H1 (cell line): ENCODE data around the gene GGCX. TPM values are rescaled to one million over a fixed set of nuclear protein-coding genes. Genes with fewer than 3 reads are reported as not detected.

Experiments used
- CTCF ChIA-PET: fragments of 300-600 bp; sonication (Branson Sonifier 250); formaldehyde crosslinking; loops from one replicate; lab custom pipeline; 2021; ENCODE audit not compliant: partially characterized antibody; lab: Charles Lee
- POLR2A ChIA-PET: fragments of 300-600 bp; sonication (Branson Sonifier 250); formaldehyde crosslinking; loops from one replicate; lab custom pipeline; 2021; ENCODE audit warnings: inconsistent platforms; ENCODE audit not compliant: partially characterized antibody; lab: Charles Lee
- DNase-seq, 2 experiments: peaks; one replicate each; pipeline versions ENCODE4 v3.0.0 to v3.0.0-alpha.2; 2010 to 2022; ENCODE audit warnings: low spot score in 2 of 2, low read depth in 1 of 2, mixed read lengths in 1 of 2
- FAIRE-seq: peaks from 2 replicates; lab custom pipeline; 2011; peaks lifted over from hg19 to GRCh38; lab: Jason Lieb, UNC
- H2AFZ ChIP-seq: 2 replicates; pipeline ENCODE4 v1.8.1; 2012; ENCODE audit warnings: low read length, inconsistent platforms
- H2AK5ac ChIP-seq: 2 replicates; pipeline ENCODE4 v1.6.1; 2013; ENCODE audit warnings: low read depth, low read length
- H2BK120ac ChIP-seq: replicated peaks from 2 replicates; pipeline ENCODE3; 2013; ENCODE audit warnings: low read depth, low read length, inconsistent platforms
- H2BK12ac ChIP-seq: 2 replicates; pipeline ENCODE4 v1.6.1; 2013; ENCODE audit warnings: low read depth, low read length
- H2BK15ac ChIP-seq: 2 replicates; pipeline ENCODE4 v1.6.1; 2013; ENCODE audit warnings: low read length
- H2BK20ac ChIP-seq: 2 replicates; pipeline ENCODE4 v1.6.1; 2013; ENCODE audit warnings: low read length
- H2BK5ac ChIP-seq: 2 replicates; pipeline ENCODE4 v1.6.1; 2013; ENCODE audit warnings: low read depth, low read length
- H3K14ac ChIP-seq: 2 replicates; pipeline ENCODE4 v1.6.1; 2013; ENCODE audit warnings: inconsistent platforms; ENCODE audit not compliant: insufficient read length
- H3K18ac ChIP-seq: 2 replicates; pipeline ENCODE4 v1.6.1; 2013; ENCODE audit warnings: low read length; ENCODE audit errors: extremely low read depth
- H3K23ac ChIP-seq: 2 replicates; pipeline ENCODE4 v1.6.1; 2013; ENCODE audit warnings: inconsistent platforms; ENCODE audit not compliant: insufficient read length
- H3K23me2 ChIP-seq: 2 replicates; pipeline ENCODE4 v1.6.1; 2013; ENCODE audit warnings: low read depth, low read length
- H3K27ac ChIP-seq: 2 replicates; pipeline ENCODE4 v1.6.1; 2011; ENCODE audit warnings: low read depth, low read length, inconsistent platforms
- H3K27me3 ChIP-seq, 4 experiments: replicated peaks in 1 of 4; 1 replicate in 1 of 4; 2 replicates in 3 of 4; pipeline versions ENCODE4 v1.6.1 to v1.8.1; 2011 to 2013; ENCODE audit warnings: low read length in 3 of 4, mild to moderate bottlenecking in 3 of 4, inconsistent platforms in 2 of 4, mixed read lengths in 2 of 4, moderate library complexity in 1 of 4; ENCODE audit not compliant: control insufficient read depth in 3 of 4, insufficient read depth in 3 of 4; ENCODE audit errors: extremely low read depth in 1 of 4
- H3K36me3 ChIP-seq, 4 experiments: 2 replicates each; pipeline versions ENCODE4 v1.6.1 to v1.8.1; 2011 to 2013; ENCODE audit warnings: mild to moderate bottlenecking in 4 of 4, low read length in 3 of 4, moderate library complexity in 2 of 4, control low read depth in 1 of 4, inconsistent platforms in 1 of 4; ENCODE audit not compliant: insufficient read depth in 4 of 4, control insufficient read depth in 2 of 4
- H3K4ac ChIP-seq: replicated peaks from 2 replicates; pipeline ENCODE3; 2013; ENCODE audit warnings: low read length, low read depth, mixed read lengths, inconsistent platforms; ENCODE audit not compliant: insufficient read length
- H3K4me1 ChIP-seq, 4 experiments: replicated peaks in 1 of 4; 1 replicate in 1 of 4; 2 replicates in 3 of 4; pipeline versions ENCODE4 v1.6.1 to v1.8.1; 2011 to 2013; ENCODE audit warnings: low read length in 3 of 4, inconsistent platforms in 2 of 4, mixed read lengths in 1 of 4; ENCODE audit not compliant: insufficient read depth in 4 of 4, control insufficient read depth in 3 of 4
- H3K4me2 ChIP-seq, 2 experiments: 2 replicates each; pipeline versions ENCODE4 v1.6.1 to v1.8.1; 2011 to 2013; ENCODE audit warnings: low read depth in 2 of 2, low read length in 2 of 2, control low read depth in 1 of 2, inconsistent platforms in 1 of 2, mild to moderate bottlenecking in 1 of 2; ENCODE audit not compliant: insufficient read depth in 1 of 2
- H3K4me3 ChIP-seq, 4 experiments: fragments of 200-600, 300-600 bp in 1 of 4; sonication (generic), shearing (Covaris generic), sonication (Bioruptor Twin) in 1 of 4; 2 replicates each; pipeline versions ENCODE4 v1.5.1 to v1.8.1; 2011 to 2016; ENCODE audit warnings: low read length in 4 of 4, low read depth in 3 of 4, control low read depth in 2 of 4, inconsistent platforms in 2 of 4, mild to moderate bottlenecking in 2 of 4, mixed read lengths in 1 of 4, moderate library complexity in 1 of 4; ENCODE audit not compliant: insufficient read depth in 2 of 4; ENCODE audit errors: extremely low read depth in 1 of 4
- H3K56ac ChIP-seq: replicated peaks from 2 replicates; pipeline ENCODE3; 2013; ENCODE audit warnings: low read depth, mild to moderate bottlenecking, mixed read lengths, low read length, inconsistent platforms; ENCODE audit not compliant: insufficient read length
- H3K79me1 ChIP-seq: 2 replicates; pipeline ENCODE4 v1.6.1; 2013; ENCODE audit warnings: low read depth, low read length, control low read depth
- H3K79me2 ChIP-seq, 2 experiments: 2 replicates each; pipeline versions ENCODE4 v1.6.1 to v1.8.1; 2012 to 2013; ENCODE audit warnings: low read length in 2 of 2, mild to moderate bottlenecking in 2 of 2, inconsistent platforms in 1 of 2; ENCODE audit not compliant: insufficient read depth in 2 of 2, control insufficient read depth in 1 of 2
- H3K9ac ChIP-seq, 4 experiments: replicated peaks in 1 of 4; 1 replicate in 1 of 4; 2 replicates in 3 of 4; pipeline versions ENCODE4 v1.6.1 to v1.8.1; 2011 to 2013; ENCODE audit warnings: low read depth in 3 of 4, low read length in 3 of 4, control low read depth in 2 of 4, mild to moderate bottlenecking in 2 of 4, moderate library complexity in 2 of 4, inconsistent platforms in 1 of 4; ENCODE audit errors: extremely low read depth in 1 of 4
- H3K9me3 ChIP-seq, 2 experiments: 2 replicates each; pipeline versions ENCODE4 v1.6.1 to v1.8.1; 2012 to 2013; ENCODE audit warnings: mild to moderate bottlenecking in 2 of 2, moderate library complexity in 2 of 2, control low read depth in 1 of 2, inconsistent platforms in 1 of 2, low read depth in 1 of 2, low read length in 1 of 2, mixed read lengths in 1 of 2; ENCODE audit not compliant: insufficient read depth in 2 of 2
- H4K20me1 ChIP-seq, 2 experiments: replicated peaks in 1 of 2; 2 replicates each; pipeline versions ENCODE3 to v1.8.1; 2011 to 2013; ENCODE audit warnings: inconsistent platforms in 2 of 2, low read length in 2 of 2, mild to moderate bottlenecking in 1 of 2; ENCODE audit not compliant: insufficient read depth in 2 of 2, control insufficient read depth in 1 of 2
- H4K5ac ChIP-seq: 2 replicates; pipeline ENCODE4 v1.6.1; 2013; ENCODE audit warnings: low read length, low read depth, mixed read lengths, inconsistent platforms; ENCODE audit not compliant: insufficient read length
- H4K8ac ChIP-seq: 2 replicates; pipeline ENCODE4 v1.8.0; 2013; ENCODE audit warnings: mild to moderate bottlenecking, moderate library complexity, low read length, inconsistent platforms; ENCODE audit not compliant: insufficient read depth; ENCODE audit errors: extremely low read depth
- H4K91ac ChIP-seq: replicated peaks from 2 replicates; pipeline ENCODE3; 2013; ENCODE audit warnings: low read length, mixed read lengths, inconsistent platforms; ENCODE audit not compliant: insufficient read length
- CBX5 ChIP-seq: fragments of 300-800, 300-1000 bp; sonication (generic); IDR thresholded peaks from 2 replicates; pipeline ENCODE4 v1.7.1; 2016; ENCODE audit warnings: antibody characterized with exemption, low read length, low read depth
- CHD2 ChIP-seq: IDR thresholded peaks from 2 replicates; pipeline ENCODE4 v1.6.1; 2012; ENCODE audit warnings: low read length, improper control_type of control experiment
- KDM5A ChIP-seq: fragments of 200-600 bp; IDR thresholded peaks from 2 replicates; pipeline ENCODE4 v1.7.1; 2012; ENCODE audit warnings: mild to moderate bottlenecking, low read length, inconsistent platforms, mixed read lengths
- MAX ChIP-seq: IDR thresholded peaks from 2 replicates; pipeline ENCODE4 v1.6.1; 2012; ENCODE audit warnings: inconsistent platforms
- POLR2AphosphoS5 ChIP-seq: IDR thresholded peaks from 2 replicates; pipeline ENCODE4 v1.6.1; 2011; ENCODE audit warnings: low read depth, low read length
- POU5F1 ChIP-seq: IDR thresholded peaks from 2 replicates; pipeline ENCODE4 v1.6.1; 2011; ENCODE audit warnings: low read depth, mild to moderate bottlenecking, low read length, moderate library complexity
- SAP30 ChIP-seq: fragments of 300-600 bp; sonication (generic); IDR thresholded peaks from 2 replicates; pipeline ENCODE4 v1.7.1; 2012; ENCODE audit warnings: low read length, moderate library complexity, mild to moderate bottlenecking, inconsistent platforms; ENCODE audit not compliant: insufficient read depth, insufficient replicate concordance
- SIN3A ChIP-seq, 2 experiments: IDR thresholded peaks in 1 of 2; conservative IDR thresholded peaks in 1 of 2; 2 replicates each; pipeline ENCODE4 v1.6.1; 2011 to 2012; ENCODE audit warnings: low read length in 2 of 2, improper control_type of control experiment in 1 of 2, low read depth in 1 of 2, mild to moderate bottlenecking in 1 of 2
- SRF ChIP-seq: IDR thresholded peaks from 2 replicates; pipeline ENCODE4 v1.6.1; 2011; ENCODE audit warnings: mild to moderate bottlenecking, low read depth, low read length, moderate library complexity
- WGBS, 2 experiments: shearing (Covaris generic) in 1 of 2; methylation state at CpG; one replicate each; pipeline versions ENCODE4 v1.1.6 to v1.1.7; 2013 to 2015; ENCODE audit warnings: low lambda C conversion rate in 2 of 2, mixed read lengths in 2 of 2, inconsistent platforms in 1 of 2, low coverage in 1 of 2, missing lambda C conversion rate in 1 of 2; ENCODE audit not compliant: insufficient replicate concordance in 2 of 2, insufficient coverage in 1 of 2, insufficient read length in 1 of 2; ENCODE audit errors: extremely low coverage in 1 of 2, missing lambda C conversion rate in 1 of 2; 5-methylcytosine and 5-hydroxymethylcytosine counted together
- polyA plus RNA-seq, 7 experiments: library from polyadenylated mRNA; depleted of rRNA in 3 of 7; stranded (reverse) in 5 of 7; unstranded in 2 of 7; fragments of >200 nt in 5 of 7; fragments of 200-250 nt in 2 of 7; gene quantifications; 1 replicate in 5 of 7; 2 replicates in 1 of 7; 4 replicates in 1 of 7; pipeline versions ENCODE4 v1.2.1 to v1.2.3, GENCODE V29; 2011 to 2013; ENCODE audit warnings: missing spikeins in 2 of 7, mixed read lengths in 2 of 7
- total RNA-seq: library from RNA; stranded (reverse); fragmentation: NEBNext Ultra II Directional; extraction: Animal tissue kit (Norgen Biotek cat#: 25700); gene quantifications from 2 replicates; pipeline ENCODE4 v1.2.1, GENCODE V29; 2021

The GGCX gene
- total and polyA plus RNA-seq, 2 of the 8 experiments (the other 6 are each of a cell fraction or from before 2014, with no cell fraction given) = 29.4 to 33.8 TPM

GRCh38 chr2:85528355-85528754 lies 32.9 kb downstream of the GGCX start:
- no peak overlapping the region for H3K18ac ChIP-seq
- no peak overlapping the region for H2BK5ac ChIP-seq
- no peak overlapping the region for H3K27ac ChIP-seq
- DNase-seq (no peak), FAIRE-seq (no peak)
- no peaks in the 10 kb centered on the region for H4K20me1 ChIP-seq
- H3K23ac ChIP-seq = no peak overlapping the region
- H3K79me1 ChIP-seq = no peaks in the 10 kb centered on the region
- peaks cover 5 to 12% (median 6%) of the 10 kb centered on the region in 4 experiments; a peak in 5 of 7 replicates for H3K4me1 ChIP-seq
- no peaks in the 10 kb centered on the region for H3K9me3 ChIP-seq
- H2BK120ac ChIP-seq = no peak overlapping the region
- no peak overlapping the region for H4K5ac ChIP-seq
- POLR2A ChIA-PET = interaction anchor here (0.7 to 38.6 kb wide), 6 partner anchors 10 to 96 kb away, joined by 3 to 1889 read pairs (median 18); partner anchors contain the start of genes CAPG, GGCX, MAT2A and SH2D6
- no peaks in the 10 kb centered on the region for H3K23me2 ChIP-seq
- no peak overlapping the region for H3K4me3 ChIP-seq
- H3K9ac ChIP-seq = no peak overlapping the region
- H3K36me3 ChIP-seq = no peaks in the 10 kb centered on the region
- H3K27me3 ChIP-seq = no peaks in the 10 kb centered on the region
- H3K56ac ChIP-seq = no peak overlapping the region
- no peak overlapping the region for H3K4ac ChIP-seq
- no peak overlapping the region for H2AK5ac ChIP-seq
- 87% methylated on average over 2 of the region's 2 CpGs; no CpG with 5 or more reads in 1 of the 2 experiments for WGBS, 2 experiments
- no peak overlapping the region for H2BK15ac ChIP-seq
- no peak overlapping the region for H4K91ac ChIP-seq
- no peak overlapping the region for H4K8ac ChIP-seq
- H2BK12ac ChIP-seq = no peak overlapping the region
- H2AFZ ChIP-seq = no peak overlapping the region
- CTCF ChIA-PET = no interaction called here
- no peak overlapping the region for H3K14ac ChIP-seq
- no peak overlapping the region for H3K4me2 ChIP-seq
- no peak overlapping the region for H2BK20ac ChIP-seq
- no peaks in the 10 kb centered on the region for H3K79me2 ChIP-seq
- TF ChIP-seq CHD2 = no peak
- no peak for TF ChIP-seq CBX5
- TF ChIP-seq SRF = no peak
- TF ChIP-seq SAP30 = no peak
- no peak for TF ChIP-seq POLR2AphosphoS5
- TF ChIP-seq POU5F1 = no peak
- no peak for TF ChIP-seq SIN3A (conservative IDR thresholded peaks at IDR 0.05 in 1 of 2, IDR thresholded peaks at IDR 0.05 in 1 of 2; ENCODE audit: low read depth in 1 of 2, low read length in 2 of 2)
- TF ChIP-seq KDM5A = no peak
- TF ChIP-seq MAX = no peak
